K562 (cell line): Measurements from ENCODE around the gene NEURL2. TPM values are rescaled to one million over a fixed set of nuclear protein-coding genes. Genes with fewer than 3 reads are reported as not detected.

Experiments
- ATF1 ChIP-seq, 2 experiments: fragments of 450-650 bp in 1 of 2; IDR thresholded peaks; 2 replicates each; pipeline ENCODE4 v1.6.1; 2016; ENCODE audit warnings: missing compliant biosample characterization in 1 of 2, missing genetic modification characterization in 1 of 2
- CHCHD3 ChIP-seq: fragments of 250-450 bp; sonication (Bioruptor Pico); IDR thresholded peaks from 2 replicates; pipeline ENCODE4 v2.1.2; 2022; ENCODE audit warnings: mild to moderate bottlenecking
- COPS2 ChIP-seq: fragments of 450-650 bp; conservative IDR thresholded peaks from 2 replicates; pipeline ENCODE4 v1.6.1; 2016; ENCODE audit warnings: mild to moderate bottlenecking, moderate library complexity
- CTBP1 ChIP-seq: fragments of 450-650 bp; IDR thresholded peaks from 2 replicates; pipeline ENCODE4 v1.6.1; 2016; ENCODE audit warnings: borderline replicate concordance
- ELF1 ChIP-seq: fragments of 200-800 bp; sonication (Bioruptor generic); IDR thresholded peaks from 2 replicates; pipeline ENCODE4 v1.6.1; 2016; ENCODE audit warnings: missing genetic modification characterization, missing compliant biosample characterization
- FOXJ3 ChIP-seq: sonication (generic); formaldehyde crosslinking; IDR thresholded peaks from 2 replicates; pipeline ENCODE4 v1.4.0; 2020; ENCODE audit warnings: mild to moderate bottlenecking, missing genetic modification reagents
- GATA2 ChIP-seq: sonication (generic); formaldehyde crosslinking; IDR thresholded peaks from 2 replicates; pipeline ENCODE4 v1.4.0; 2020; ENCODE audit warnings: mild to moderate bottlenecking, missing genetic modification reagents
- KLF1 ChIP-seq: fragments of 450-650 bp; IDR thresholded peaks from 2 replicates; pipeline ENCODE4 v1.6.1; 2016; ENCODE audit warnings: missing genetic modification characterization, missing compliant biosample characterization
- MAZ ChIP-seq, 2 experiments: fragments of 450-650 bp in 1 of 2; sonication (generic) in 1 of 2; formaldehyde crosslinking; IDR thresholded peaks in 1 of 2; conservative IDR thresholded peaks in 1 of 2; 2 replicates each; pipeline versions ENCODE4 v1.4.0 to v1.5.0; 2020; ENCODE audit warnings: mild to moderate bottlenecking in 1 of 2, missing genetic modification reagents in 1 of 2
- MYNN ChIP-seq, 2 experiments: sonication (generic); formaldehyde crosslinking in 1 of 2; IDR thresholded peaks; 2 replicates each; pipeline versions ENCODE4 v1.5.0 to v1.6.1; 2016 to 2020; ENCODE audit warnings: antibody characterized with exemption in 1 of 2, missing genetic modification reagents in 1 of 2
- NCOA6 ChIP-seq: fragments of 450-650 bp; IDR thresholded peaks from 2 replicates; pipeline ENCODE4 v1.6.1; 2017; ENCODE audit warnings: mild to moderate bottlenecking
- NFATC3 ChIP-seq: fragments of 450-650 bp; IDR thresholded peaks from 2 replicates; pipeline ENCODE4 v1.6.1; 2017; ENCODE audit warnings: mild to moderate bottlenecking
- PML ChIP-seq: IDR thresholded peaks from 2 replicates; pipeline ENCODE4 v1.6.1; 2012; ENCODE audit warnings: low read length, inconsistent platforms
- POLR2AphosphoS2 ChIP-seq: IDR thresholded peaks from 2 replicates; pipeline ENCODE4 v1.6.1; 2012; ENCODE audit warnings: low read length, improper control_type of control experiment
- RFX1 ChIP-seq: fragments of 450-650 bp; IDR thresholded peaks from 2 replicates; pipeline ENCODE4 v1.6.1; 2016; ENCODE audit warnings: mild to moderate bottlenecking, moderate library complexity
- SAFB2 ChIP-seq: fragments of 200-400 bp; formaldehyde crosslinking; IDR thresholded peaks from 2 replicates; pipeline ENCODE4 v1.6.1; 2018; ENCODE audit warnings: borderline replicate concordance, low read length, low read depth, moderate library complexity; ENCODE audit not compliant: severe bottlenecking
- SIN3A ChIP-seq, 2 experiments: fragments of 150-350 bp in 1 of 2; IDR thresholded peaks; 2 replicates each; pipeline ENCODE4 v1.6.1; 2011 to 2016; ENCODE audit warnings: borderline replicate concordance in 2 of 2, low read depth in 2 of 2, low read length in 2 of 2, mild to moderate bottlenecking in 2 of 2, moderate library complexity in 2 of 2; ENCODE audit not compliant: control insufficient read depth in 1 of 2
- SMARCA4 ChIP-seq: fragments of 450-650 bp; IDR thresholded peaks from 2 replicates; pipeline ENCODE4 v1.6.1; 2016
- SNRNP70 ChIP-seq: fragments of 200-400 bp; formaldehyde crosslinking; optimal IDR thresholded peaks from 2 replicates; pipeline ENCODE3; 2017; ENCODE audit warnings: low read depth, low read length
- SRSF7 ChIP-seq: fragments of 200-400 bp; formaldehyde crosslinking; optimal IDR thresholded peaks from 2 replicates; pipeline ENCODE3; 2017; ENCODE audit warnings: mild to moderate bottlenecking, low read depth, low read length
- TEAD2 ChIP-seq: fragments of 450-650 bp; IDR thresholded peaks from 2 replicates; pipeline ENCODE4 v1.6.1; 2016; ENCODE audit warnings: missing genetic modification characterization, control low read depth, missing compliant biosample characterization
- ZEB2 ChIP-seq: fragments of 450-650 bp; IDR thresholded peaks from 2 replicates; pipeline ENCODE4 v1.6.1; 2016
- ZKSCAN1 ChIP-seq: fragments of 150-350 bp; IDR thresholded peaks from 2 replicates; pipeline ENCODE4 v1.6.1; 2016; ENCODE audit warnings: low read depth, low read length
- ZNF384 ChIP-seq: IDR thresholded peaks from 2 replicates; pipeline ENCODE4 v1.6.1; 2012; ENCODE audit warnings: low read depth, low read length, improper control_type of control experiment
- ZNF436 ChIP-seq: fragments of 250-450, 450-650 bp; sonication (Bioruptor Pico); formaldehyde crosslinking; IDR thresholded peaks from 2 replicates; pipeline ENCODE4 v1.7.0; 2020; ENCODE audit warnings: mild to moderate bottlenecking
- polyA plus RNA-seq, 8 experiments: library from polyadenylated mRNA; depleted of rRNA in 4 of 8; stranded (reverse) in 5 of 8; unstranded in 3 of 8; fragments of >200 nt; fragmentation: Nextera tagmentation in 2 of 8; fragmentation: Illumina TruSeq in 1 of 8; extraction: Ambion mirVana in 2 of 8; extraction: Trizol in 1 of 8; gene quantifications; 2 replicates each; pipeline versions ENCODE4 v1.2.1 to v1.2.3, GENCODE V29; 2011 to 2014; ENCODE audit warnings: inconsistent platforms in 1 of 8, missing spikeins in 1 of 8
- total RNA-seq, 7 experiments: library from RNA; depleted of rRNA in 6 of 7; stranded (reverse); fragments of >200 nt in 6 of 7; fragmentation: Illumina TruSeq in 2 of 7; extraction: Trizol in 2 of 7; gene quantifications; 2 replicates each; pipeline versions ENCODE4 v1.2.1 to v1.2.3, GENCODE V29; 2011 to 2021; ENCODE audit warnings: low replicate concordance in 1 of 7
- TF ChIP-seq, protein P1 (sequence below): sonication (generic); IDR thresholded peaks from 2 replicates; pipeline ENCODE4 v1.6.1; 2016
- TF ChIP-seq, protein P2 (sequence below): fragments of 450-650 bp; IDR thresholded peaks from 2 replicates; pipeline ENCODE4 v1.6.1; 2017; ENCODE audit warnings: antibody characterized with exemption, mild to moderate bottlenecking

The NEURL2 gene
- total and polyA plus RNA-seq, 9 of the 15 experiments (the other 6 are each of a cell fraction or from before 2014, with no cell fraction given), result 0.22 to 1.9 (median 0.50) TPM; not detected in 1

DNA sequence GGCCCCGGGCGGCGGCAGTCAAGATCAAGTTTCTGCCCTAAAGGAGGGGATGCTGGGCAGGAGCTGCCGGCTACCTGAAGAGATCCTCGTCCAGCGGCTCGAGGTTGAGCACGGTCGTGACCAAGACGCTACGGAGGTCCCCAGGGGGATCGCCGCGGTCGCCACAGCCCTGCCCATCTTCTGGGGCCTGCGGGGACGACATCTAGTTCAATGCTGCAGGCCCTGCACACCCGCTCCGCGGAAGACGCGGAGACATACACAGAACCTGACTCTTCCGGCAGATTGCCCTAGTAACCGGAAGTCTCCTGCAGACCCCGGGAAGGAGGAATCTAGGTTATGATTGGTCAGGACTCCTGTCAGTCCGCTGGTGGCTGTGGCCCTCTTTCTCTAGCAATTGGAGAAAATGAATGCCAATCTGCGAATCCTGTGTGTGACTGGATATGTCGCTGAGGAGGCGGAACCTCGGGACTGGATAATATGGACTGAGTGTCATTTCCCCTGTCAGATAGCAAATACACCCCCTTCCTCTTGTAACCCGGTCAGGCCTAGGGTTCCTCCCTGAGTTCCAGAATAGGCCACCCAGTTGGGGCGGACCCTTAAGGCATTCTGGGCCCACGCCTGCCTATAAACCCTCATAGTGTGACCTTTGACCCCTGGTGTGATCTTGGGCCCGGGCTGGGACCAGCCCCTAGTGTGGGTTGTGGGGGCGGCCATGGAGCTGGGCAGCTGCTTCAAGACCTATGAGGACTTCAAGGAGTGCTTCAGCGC is 33.7 kb downstream of the NEURL2 start, which contains the start of the genes ACOT8 and ZSWIM3 (continued):
- TF ChIP-seq, protein P1, sequence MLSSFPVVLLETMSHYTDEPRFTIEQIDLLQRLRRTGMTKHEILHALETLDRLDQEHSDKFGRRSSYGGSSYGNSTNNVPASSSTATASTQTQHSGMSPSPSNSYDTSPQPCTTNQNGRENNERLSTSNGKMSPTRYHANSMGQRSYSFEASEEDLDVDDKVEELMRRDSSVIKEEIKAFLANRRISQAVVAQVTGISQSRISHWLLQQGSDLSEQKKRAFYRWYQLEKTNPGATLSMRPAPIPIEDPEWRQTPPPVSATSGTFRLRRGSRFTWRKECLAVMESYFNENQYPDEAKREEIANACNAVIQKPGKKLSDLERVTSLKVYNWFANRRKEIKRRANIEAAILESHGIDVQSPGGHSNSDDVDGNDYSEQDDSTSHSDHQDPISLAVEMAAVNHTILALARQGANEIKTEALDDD, result 0 out of 2 replicates have a peak, but pooled peaks have one; percentile 18
- TF ChIP-seq, protein P2, sequence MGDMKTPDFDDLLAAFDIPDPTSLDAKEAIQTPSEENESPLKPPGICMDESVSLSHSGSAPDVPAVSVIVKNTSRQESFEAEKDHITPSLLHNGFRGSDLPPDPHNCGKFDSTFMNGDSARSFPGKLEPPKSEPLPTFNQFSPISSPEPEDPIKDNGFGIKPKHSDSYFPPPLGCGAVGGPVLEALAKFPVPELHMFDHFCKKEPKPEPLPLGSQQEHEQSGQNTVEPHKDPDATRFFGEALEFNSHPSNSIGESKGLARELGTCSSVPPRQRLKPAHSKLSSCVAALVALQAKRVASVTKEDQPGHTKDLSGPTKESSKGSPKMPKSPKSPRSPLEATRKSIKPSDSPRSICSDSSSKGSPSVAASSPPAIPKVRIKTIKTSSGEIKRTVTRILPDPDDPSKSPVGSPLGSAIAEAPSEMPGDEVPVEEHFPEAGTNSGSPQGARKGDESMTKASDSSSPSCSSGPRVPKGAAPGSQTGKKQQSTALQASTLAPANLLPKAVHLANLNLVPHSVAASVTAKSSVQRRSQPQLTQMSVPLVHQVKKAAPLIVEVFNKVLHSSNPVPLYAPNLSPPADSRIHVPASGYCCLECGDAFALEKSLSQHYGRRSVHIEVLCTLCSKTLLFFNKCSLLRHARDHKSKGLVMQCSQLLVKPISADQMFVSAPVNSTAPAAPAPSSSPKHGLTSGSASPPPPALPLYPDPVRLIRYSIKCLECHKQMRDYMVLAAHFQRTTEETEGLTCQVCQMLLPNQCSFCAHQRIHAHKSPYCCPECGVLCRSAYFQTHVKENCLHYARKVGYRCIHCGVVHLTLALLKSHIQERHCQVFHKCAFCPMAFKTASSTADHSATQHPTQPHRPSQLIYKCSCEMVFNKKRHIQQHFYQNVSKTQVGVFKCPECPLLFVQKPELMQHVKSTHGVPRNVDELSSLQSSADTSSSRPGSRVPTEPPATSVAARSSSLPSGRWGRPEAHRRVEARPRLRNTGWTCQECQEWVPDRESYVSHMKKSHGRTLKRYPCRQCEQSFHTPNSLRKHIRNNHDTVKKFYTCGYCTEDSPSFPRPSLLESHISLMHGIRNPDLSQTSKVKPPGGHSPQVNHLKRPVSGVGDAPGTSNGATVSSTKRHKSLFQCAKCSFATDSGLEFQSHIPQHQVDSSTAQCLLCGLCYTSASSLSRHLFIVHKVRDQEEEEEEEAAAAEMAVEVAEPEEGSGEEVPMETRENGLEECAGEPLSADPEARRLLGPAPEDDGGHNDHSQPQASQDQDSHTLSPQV, result peak; percentile 58
- no peak; the same call in 1 of the 2 replicates for TF ChIP-seq CTBP1
- TF ChIP-seq KLF1 (tag), result no peak
- TF ChIP-seq SRSF7, result no peak
- TF ChIP-seq RFX1, result peak; percentile 71
- TF ChIP-seq SNRNP70, result no peak
- TF ChIP-seq ELF1 (tag), result peak; percentile 88
- TF ChIP-seq ZKSCAN1, result no peak
- no peak for TF ChIP-seq COPS2
- no peak for TF ChIP-seq FOXJ3 (CRISPR knock-in tag)
- peak; percentile 71 to 74; a peak in 3 of 4 replicates for TF ChIP-seq SIN3A (IDR thresholded peaks at IDR 0.05; ENCODE audit: borderline replicate concordance in 2 of 2, control insufficient read depth in 1 of 2, low read depth in 2 of 2, low read length in 2 of 2)
- TF ChIP-seq NFATC3, result no peak
- TF ChIP-seq MYNN (IDR thresholded peaks at IDR 0.05), result no peak
- TF ChIP-seq MYNN (CRISPR knock-in tag; IDR thresholded peaks at IDR 0.05), result no peak
- TF ChIP-seq SMARCA4, result no peak
- no peak for TF ChIP-seq GATA2 (CRISPR knock-in tag)
- TF ChIP-seq ATF1 (CRISPR knock-in tag; IDR thresholded peaks at IDR 0.05), result no peak
- peak; percentile 92 for TF ChIP-seq ATF1 (tag; IDR thresholded peaks at IDR 0.05)
- TF ChIP-seq NCOA6, result no peak
- no peak for TF ChIP-seq ZNF384
- TF ChIP-seq MAZ (CRISPR knock-in tag; conservative IDR thresholded peaks at IDR 0.05 in 1 of 2, IDR thresholded peaks at IDR 0.05 in 1 of 2), result no peak; a peak in 1 of 4 replicates
- no peak for TF ChIP-seq ZNF436 (CRISPR knock-in tag)
- no peak for TF ChIP-seq TEAD2 (tag)
- TF ChIP-seq PML, result peak; percentile 56; the same call in 1 of the 2 replicates
- no peak for TF ChIP-seq SAFB2
- TF ChIP-seq CHCHD3 (CRISPR knock-in tag), result no peak
- no peak for TF ChIP-seq ZEB2
- no peak for TF ChIP-seq POLR2AphosphoS2
